Fibroblast of lung (primary cell): Measurements from ENCODE around the gene RYR2. TPM values are rescaled to one million over a fixed set of nuclear protein-coding genes. Genes with fewer than 3 reads are reported as not detected.
"Not testable (repeated sequence)": the region's sequence is repeated elsewhere in the genome, so short reads cannot be mapped to it uniquely, and the experiment has no call there.

Experiments used
- DNase-seq, 2 donors: peaks; one replicate each; pipeline versions ENCODE4 v3.0.0 to v3.0.0-alpha.2; 2010; ENCODE audit warnings: low read depth in 2 of 2
- H2AFZ ChIP-seq: 2 replicates; pipeline ENCODE4 v1.5.1; 2012; ENCODE audit warnings: low read length, control low read depth, inconsistent platforms
- H3K27ac ChIP-seq: 2 replicates; pipeline ENCODE4 v1.5.1; 2011; ENCODE audit warnings: low read length, control low read depth; ENCODE audit not compliant: insufficient read depth
- H3K27me3 ChIP-seq: 2 replicates; pipeline ENCODE4 v1.5.1; 2011; ENCODE audit warnings: mild to moderate bottlenecking, low read length; ENCODE audit not compliant: control insufficient read depth, insufficient read depth
- H3K36me3 ChIP-seq: 2 replicates; pipeline ENCODE4 v1.5.1; 2011; ENCODE audit warnings: low read length; ENCODE audit not compliant: control insufficient read depth, insufficient read depth
- H3K4me1 ChIP-seq: 2 replicates; pipeline ENCODE4 v1.5.1; 2011; ENCODE audit warnings: low read length; ENCODE audit not compliant: control insufficient read depth, insufficient read depth; ENCODE audit errors: extremely low read depth
- H3K4me2 ChIP-seq: 2 replicates; pipeline ENCODE4 v1.5.1; 2011; ENCODE audit warnings: low read length, control low read depth; ENCODE audit not compliant: insufficient read depth; ENCODE audit errors: extremely low read depth
- H3K4me3 ChIP-seq, 4 experiments: fragments of 200-600 bp in 1 of 4; sonication (generic) in 1 of 4; replicated peaks in 1 of 4; 2 replicates each; pipeline ENCODE4 v1.5.1; 2011 to 2016; ENCODE audit warnings: low read length in 4 of 4, low read depth in 3 of 4, mild to moderate bottlenecking in 3 of 4, control low read depth in 2 of 4, inconsistent platforms in 1 of 4, mixed read lengths in 1 of 4; ENCODE audit not compliant: insufficient read depth in 1 of 4; ENCODE audit errors: control extremely low read depth in 1 of 4
- H3K79me2 ChIP-seq: 2 replicates; pipeline ENCODE4 v1.5.1; 2012; ENCODE audit warnings: mild to moderate bottlenecking, low read length, inconsistent platforms; ENCODE audit not compliant: control insufficient read depth, insufficient read depth
- H3K9ac ChIP-seq: 2 replicates; pipeline ENCODE4 v1.5.1; 2011; ENCODE audit warnings: mild to moderate bottlenecking, low read length, control low read depth; ENCODE audit not compliant: insufficient read depth
- H3K9me3 ChIP-seq: 2 replicates; pipeline ENCODE4 v1.5.1; 2012; ENCODE audit warnings: low read depth, low read length; ENCODE audit not compliant: control insufficient read depth, insufficient read depth
- H4K20me1 ChIP-seq: 2 replicates; pipeline ENCODE4 v1.5.1; 2011; ENCODE audit warnings: low read length; ENCODE audit not compliant: control insufficient read depth, insufficient read depth; ENCODE audit errors: extremely low read depth
- EZH2 ChIP-seq: IDR thresholded peaks from 2 replicates; pipeline ENCODE4 v1.5.1; 2012; ENCODE audit warnings: low read length, control low read depth, mild to moderate bottlenecking; ENCODE audit errors: missing control alignments
- polyA plus RNA-seq, 2 donors: library from polyadenylated mRNA; depleted of rRNA in 1 of 2; stranded (reverse) in 1 of 2; unstranded in 1 of 2; fragments of >200 nt; gene quantifications; 2 replicates each; pipeline ENCODE4 v1.2.1, GENCODE V29; 2011 to 2012; ENCODE audit warnings: missing spikeins in 1 of 2
- total RNA-seq: library from RNA; depleted of rRNA; stranded (reverse); fragments of >200 nt; gene quantifications from 2 replicates; pipeline ENCODE4 v1.2.1, GENCODE V29; 2014
- TF ChIP-seq, protein P1 (sequence below), 2 donors: IDR thresholded peaks in 1 of 2; conservative IDR thresholded peaks in 1 of 2; 1 replicate in 1 of 2; 2 replicates in 1 of 2; pipeline ENCODE4 v1.5.1; 2011 to 2012; ENCODE audit warnings: low read length in 2 of 2, control low read depth in 1 of 2, inconsistent platforms in 1 of 2, low read depth in 1 of 2, mild to moderate bottlenecking in 1 of 2

RYR2 gene
- total and polyA plus RNA-seq, 2 donors (not counting 1 experiment from before 2014, with no cell fraction given): 0.06 to 0.17 TPM

GRCh38 chr1:237269938-237270337, 228.0 kb downstream of the RYR2 start:
- no peaks in the 10 kb centered on the region for H3K4me1 ChIP-seq
- H3K27ac ChIP-seq: no peak overlapping the region
- no peaks in the 10 kb centered on the region for H3K9me3 ChIP-seq
- H4K20me1 ChIP-seq: no peaks in the 10 kb centered on the region
- no peaks in the 10 kb centered on the region for H3K27me3 ChIP-seq
- H3K4me3 ChIP-seq: no peak overlapping the region
- no peak for TF ChIP-seq EZH2
- TF ChIP-seq, protein P1, sequence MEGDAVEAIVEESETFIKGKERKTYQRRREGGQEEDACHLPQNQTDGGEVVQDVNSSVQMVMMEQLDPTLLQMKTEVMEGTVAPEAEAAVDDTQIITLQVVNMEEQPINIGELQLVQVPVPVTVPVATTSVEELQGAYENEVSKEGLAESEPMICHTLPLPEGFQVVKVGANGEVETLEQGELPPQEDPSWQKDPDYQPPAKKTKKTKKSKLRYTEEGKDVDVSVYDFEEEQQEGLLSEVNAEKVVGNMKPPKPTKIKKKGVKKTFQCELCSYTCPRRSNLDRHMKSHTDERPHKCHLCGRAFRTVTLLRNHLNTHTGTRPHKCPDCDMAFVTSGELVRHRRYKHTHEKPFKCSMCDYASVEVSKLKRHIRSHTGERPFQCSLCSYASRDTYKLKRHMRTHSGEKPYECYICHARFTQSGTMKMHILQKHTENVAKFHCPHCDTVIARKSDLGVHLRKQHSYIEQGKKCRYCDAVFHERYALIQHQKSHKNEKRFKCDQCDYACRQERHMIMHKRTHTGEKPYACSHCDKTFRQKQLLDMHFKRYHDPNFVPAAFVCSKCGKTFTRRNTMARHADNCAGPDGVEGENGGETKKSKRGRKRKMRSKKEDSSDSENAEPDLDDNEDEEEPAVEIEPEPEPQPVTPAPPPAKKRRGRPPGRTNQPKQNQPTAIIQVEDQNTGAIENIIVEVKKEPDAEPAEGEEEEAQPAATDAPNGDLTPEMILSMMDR (conservative IDR thresholded peaks at IDR 0.05 in 1 of 2, IDR thresholded peaks at IDR 0.05 in 1 of 2; ENCODE audit: low read depth in 1 of 2, low read length in 2 of 2): no peak
- no peak for DNase-seq
- no peaks in the 10 kb centered on the region for H3K79me2 ChIP-seq
- no peak overlapping the region for H3K9ac ChIP-seq
- H3K4me2 ChIP-seq: no peak overlapping the region
- H2AFZ ChIP-seq: no peak overlapping the region
- no peaks in the 10 kb centered on the region for H3K36me3 ChIP-seq

- Histone ChIP-seq H3K27me3 (no peaks in the 10 kb centered on the region), H3K9ac (no peak overlapping the region), H3K4me1 (no peaks in the 10 kb centered on the region), H3K27ac (no peak overlapping the region), H3K4me2 (no peak overlapping the region), H3K36me3 (no peaks in the 10 kb centered on the region), H3K4me3 (no peak overlapping the region), H4K20me1 (no peaks in the 10 kb centered on the region), H2AFZ (no peak overlapping the region), H3K79me2 (no peaks in the 10 kb centered on the region), H3K9me3 (no peaks in the 10 kb centered on the region)
- no peak for DNase-seq
- TF ChIP-seq, protein P1 (conservative IDR thresholded peaks at IDR 0.05 in 1 of 2, IDR thresholded peaks at IDR 0.05 in 1 of 2; ENCODE audit: low read depth in 1 of 2, low read length in 2 of 2): no peak
- no peak for TF ChIP-seq EZH2
Observed at GRCh38 chr1:237270353-237270752, 228.4 kb downstream of the RYR2 start.

- H3K36me3 ChIP-seq, H3K9me3 ChIP-seq, H3K4me3 ChIP-seq, H3K27me3 ChIP-seq, H3K4me2 ChIP-seq, H2AFZ ChIP-seq, H3K4me1 ChIP-seq, H3K9ac ChIP-seq, H3K79me2 ChIP-seq, DNase-seq, H3K27ac ChIP-seq, H4K20me1 ChIP-seq: not testable (repeated sequence)
Observed at GRCh38 chr1:237277994-237278393, 236.0 kb downstream of the RYR2 start.
